SK-N-SH (cell line): Measurements from ENCODE around the gene RBM12.

Experiments used
- EP300 ChIP-seq, 2 experiments: IDR thresholded peaks; 2 replicates each; pipeline versions ENCODE4 v1.4.0 to v1.6.1; 2012; ENCODE audit warnings: borderline replicate concordance in 1 of 2, low read depth in 1 of 2, low read length in 1 of 2
- RCOR1 ChIP-seq: fragments of 150-350 bp; IDR thresholded peaks from 2 replicates; pipeline ENCODE4 v1.6.1; 2017; ENCODE audit warnings: antibody characterized with exemption, low read length
- TAF1 ChIP-seq: IDR thresholded peaks from 2 replicates; pipeline ENCODE4 v1.6.1; 2012; ENCODE audit warnings: low read depth, mild to moderate bottlenecking, low read length, moderate library complexity, borderline replicate concordance
- TF ChIP-seq, protein P1 (sequence below): fragments of 200-600 bp; sonication (generic); IDR thresholded peaks from 2 replicates; pipeline ENCODE4 v1.6.1; 2017; ENCODE audit warnings: antibody characterized with exemption, mild to moderate bottlenecking, moderate library complexity
- TF ChIP-seq, protein P2 (sequence below): IDR thresholded peaks from 2 replicates; pipeline ENCODE4 v1.4.0; 2012; ENCODE audit warnings: low read depth

DNA sequence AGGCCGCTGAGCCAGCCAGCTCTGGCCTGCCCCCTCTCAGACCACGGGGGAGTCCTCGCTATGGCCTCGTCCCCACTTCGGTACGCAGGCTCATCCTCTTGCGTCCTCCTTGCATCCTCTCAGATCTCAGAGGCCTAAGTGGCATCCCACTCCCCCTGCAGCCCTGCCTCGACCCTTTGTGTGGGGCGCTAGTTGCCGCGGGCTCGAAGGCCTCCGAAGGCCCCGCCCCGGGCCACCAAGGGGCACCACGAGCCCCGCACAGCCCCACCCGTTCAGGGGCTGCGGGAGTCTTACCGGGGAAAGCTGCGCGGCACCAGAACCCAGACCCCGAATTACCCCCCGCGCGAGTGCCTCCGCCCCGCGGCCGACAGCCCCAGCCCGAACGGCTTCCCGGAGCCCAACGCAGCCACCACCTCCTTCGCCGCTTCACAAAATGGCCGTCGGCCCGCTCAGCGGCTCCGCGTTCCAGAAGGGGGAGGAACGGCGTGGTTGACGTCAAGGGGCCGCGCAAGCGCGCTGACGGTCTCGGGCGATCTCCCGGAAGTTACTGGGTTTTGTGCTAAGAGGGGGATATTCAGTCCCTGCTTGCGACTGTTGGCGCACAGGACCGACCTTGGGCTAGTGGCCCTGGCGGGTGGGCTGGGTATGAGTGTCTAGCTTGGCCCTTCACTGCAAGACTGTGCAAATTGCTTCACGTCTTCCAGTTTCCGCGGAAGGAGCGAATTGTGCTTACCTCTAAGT is at the start of gene RBM12, which contains the start of gene CPNE1:
- TF ChIP-seq, protein P1, sequence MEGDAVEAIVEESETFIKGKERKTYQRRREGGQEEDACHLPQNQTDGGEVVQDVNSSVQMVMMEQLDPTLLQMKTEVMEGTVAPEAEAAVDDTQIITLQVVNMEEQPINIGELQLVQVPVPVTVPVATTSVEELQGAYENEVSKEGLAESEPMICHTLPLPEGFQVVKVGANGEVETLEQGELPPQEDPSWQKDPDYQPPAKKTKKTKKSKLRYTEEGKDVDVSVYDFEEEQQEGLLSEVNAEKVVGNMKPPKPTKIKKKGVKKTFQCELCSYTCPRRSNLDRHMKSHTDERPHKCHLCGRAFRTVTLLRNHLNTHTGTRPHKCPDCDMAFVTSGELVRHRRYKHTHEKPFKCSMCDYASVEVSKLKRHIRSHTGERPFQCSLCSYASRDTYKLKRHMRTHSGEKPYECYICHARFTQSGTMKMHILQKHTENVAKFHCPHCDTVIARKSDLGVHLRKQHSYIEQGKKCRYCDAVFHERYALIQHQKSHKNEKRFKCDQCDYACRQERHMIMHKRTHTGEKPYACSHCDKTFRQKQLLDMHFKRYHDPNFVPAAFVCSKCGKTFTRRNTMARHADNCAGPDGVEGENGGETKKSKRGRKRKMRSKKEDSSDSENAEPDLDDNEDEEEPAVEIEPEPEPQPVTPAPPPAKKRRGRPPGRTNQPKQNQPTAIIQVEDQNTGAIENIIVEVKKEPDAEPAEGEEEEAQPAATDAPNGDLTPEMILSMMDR = no peak
- TF ChIP-seq, protein P2, sequence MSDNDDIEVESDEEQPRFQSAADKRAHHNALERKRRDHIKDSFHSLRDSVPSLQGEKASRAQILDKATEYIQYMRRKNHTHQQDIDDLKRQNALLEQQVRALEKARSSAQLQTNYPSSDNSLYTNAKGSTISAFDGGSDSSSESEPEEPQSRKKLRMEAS = peak; percentile 94
- TF ChIP-seq EP300 (IDR thresholded peaks at IDR 0.05; ENCODE audit: borderline replicate concordance in 1 of 2, low read depth in 1 of 2, low read length in 1 of 2) = peak in 1 of 2 experiments; percentile 12; a peak in 1 of 4 replicates
- TF ChIP-seq RCOR1 = no peak
- peak; percentile 97 for TF ChIP-seq TAF1
